GM10847 (cell line): ENCODE measurements around the gene TRAF5.

ENCODE experiments used
- POLR2A ChIP-seq: IDR thresholded peaks from 2 replicates; pipeline ENCODE4 v1.6.1; 2011; ENCODE audit not compliant: insufficient read length; ENCODE audit errors: extremely low read depth

Gene TRAF5

DNA sequence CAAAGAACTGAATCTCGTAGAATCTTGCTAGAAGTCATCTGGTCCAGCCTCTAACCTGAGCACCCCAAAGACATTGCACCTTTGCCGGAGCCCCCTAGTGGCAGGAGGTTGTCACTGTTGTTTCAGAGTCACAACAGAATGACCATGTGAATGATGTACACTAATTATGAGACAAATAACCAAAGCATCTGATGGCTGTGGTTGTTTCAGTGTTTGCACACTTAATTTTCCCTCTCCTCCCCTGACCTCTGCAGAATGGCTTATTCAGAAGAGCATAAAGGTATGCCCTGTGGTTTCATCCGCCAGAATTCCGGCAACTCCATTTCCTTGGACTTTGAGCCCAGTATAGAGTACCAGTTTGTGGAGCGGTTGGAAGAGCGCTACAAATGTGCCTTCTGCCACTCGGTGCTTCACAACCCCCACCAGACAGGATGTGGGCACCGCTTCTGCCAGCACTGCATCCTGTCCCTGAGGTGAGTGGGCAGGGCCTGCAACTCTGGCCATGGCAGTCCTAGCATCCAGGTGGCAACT lies 26.4 kb downstream of the TRAF5 start:
- TF ChIP-seq POLR2A, result no peak

DNA sequence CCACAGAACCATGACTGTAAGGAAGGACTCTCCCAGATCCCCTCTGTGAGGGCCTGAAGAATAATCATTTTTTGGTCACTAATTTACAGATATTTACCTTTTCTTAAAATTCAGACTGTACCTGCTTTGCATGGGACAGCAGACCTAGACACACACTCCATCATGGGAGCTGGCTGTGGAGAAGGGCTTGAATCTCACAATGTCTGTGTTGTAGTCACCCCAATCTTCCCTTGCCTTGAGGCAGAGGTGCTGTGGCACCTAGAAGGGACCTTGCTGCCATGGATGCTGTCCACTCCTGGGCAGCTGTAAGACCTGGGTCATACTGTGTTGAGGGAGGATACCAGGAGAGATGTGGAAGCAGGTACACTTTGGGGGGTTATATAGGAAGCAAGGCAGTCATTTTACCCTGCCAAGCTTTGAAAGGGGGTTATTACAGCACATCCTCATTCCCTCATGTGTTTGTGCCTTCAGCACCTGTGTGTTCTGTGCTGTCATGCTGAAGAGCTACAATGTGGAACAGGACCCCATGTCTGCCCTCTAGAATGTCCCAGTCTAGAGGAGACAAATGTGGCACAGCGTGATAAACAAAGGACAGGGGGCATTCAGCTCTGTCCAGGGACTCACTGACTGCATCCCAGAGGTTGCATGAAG lies 27.1 kb downstream of the TRAF5 start:
- TF ChIP-seq POLR2A, result no peak

DNA sequence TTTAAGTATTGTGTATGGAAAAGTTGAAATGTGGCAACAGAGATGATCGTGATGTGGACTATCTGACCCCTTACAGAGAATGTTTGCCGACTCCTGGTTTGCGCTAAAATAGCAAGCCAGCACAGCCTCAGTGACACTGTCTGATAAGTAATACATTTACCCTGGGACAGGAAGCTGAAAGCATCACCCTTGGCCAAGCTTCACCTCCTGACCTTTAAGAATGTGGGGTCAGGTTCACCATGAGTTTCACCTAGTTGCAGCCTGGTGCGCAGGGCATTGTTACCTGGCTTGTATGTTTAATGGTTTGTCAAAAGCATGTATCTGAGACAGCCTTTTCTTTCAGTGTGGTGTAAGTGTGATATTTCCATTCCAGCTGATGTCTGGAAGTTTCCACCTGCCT lies 29.2 kb downstream of the TRAF5 start:
- TF ChIP-seq POLR2A, result no peak

DNA sequence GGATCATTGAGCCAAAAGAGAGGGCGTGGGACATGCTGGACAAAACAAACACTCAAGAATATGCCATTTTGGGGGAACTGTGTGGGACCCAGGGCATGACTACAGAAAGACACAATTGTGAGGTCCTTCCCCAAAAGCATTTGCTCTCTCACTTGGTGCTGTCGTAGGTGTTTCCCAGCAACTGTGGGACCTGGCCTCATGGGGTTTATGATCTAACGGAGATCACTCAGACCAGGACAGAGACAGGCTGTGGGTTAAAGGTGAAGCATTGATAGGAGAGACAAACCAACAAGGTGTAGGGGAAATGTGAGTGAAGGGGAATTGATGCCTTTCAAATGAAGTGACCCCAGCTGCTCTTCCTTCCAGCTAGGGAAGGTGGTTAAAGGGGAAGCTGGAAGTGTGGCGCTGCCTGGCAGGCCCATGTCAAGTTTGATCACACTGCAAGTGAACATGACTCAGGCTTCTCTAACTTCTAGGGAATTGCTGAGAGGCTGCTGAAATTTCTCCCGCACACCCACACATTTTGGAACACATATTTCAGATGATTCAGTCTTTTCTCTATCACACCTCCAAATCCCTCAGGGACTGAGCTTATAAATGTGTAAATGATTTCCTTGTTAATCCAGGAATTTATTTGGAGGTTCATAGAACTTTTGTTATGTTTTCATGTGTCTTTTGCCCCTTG lies 30.2 kb downstream of the TRAF5 start:
- no peak for TF ChIP-seq POLR2A

DNA sequence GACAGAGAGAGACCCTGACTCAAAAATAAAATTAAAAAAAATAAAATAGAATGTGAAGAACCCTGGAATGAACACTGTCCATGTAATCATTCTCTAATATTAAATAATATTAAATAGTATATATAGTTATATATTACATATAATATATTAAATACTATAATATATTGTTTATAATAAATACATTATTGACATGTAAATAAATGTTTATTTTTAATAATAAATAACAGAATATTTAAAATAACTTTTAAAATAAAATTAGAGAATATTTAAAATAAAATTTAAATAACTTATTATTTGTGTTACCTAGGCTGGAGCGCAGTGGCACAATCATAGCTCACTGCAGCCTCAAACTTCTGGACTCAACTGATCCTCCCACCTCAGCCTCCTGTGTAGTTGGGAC lies 32.1 kb downstream of the TRAF5 start:
- TF ChIP-seq POLR2A, result no peak

DNA sequence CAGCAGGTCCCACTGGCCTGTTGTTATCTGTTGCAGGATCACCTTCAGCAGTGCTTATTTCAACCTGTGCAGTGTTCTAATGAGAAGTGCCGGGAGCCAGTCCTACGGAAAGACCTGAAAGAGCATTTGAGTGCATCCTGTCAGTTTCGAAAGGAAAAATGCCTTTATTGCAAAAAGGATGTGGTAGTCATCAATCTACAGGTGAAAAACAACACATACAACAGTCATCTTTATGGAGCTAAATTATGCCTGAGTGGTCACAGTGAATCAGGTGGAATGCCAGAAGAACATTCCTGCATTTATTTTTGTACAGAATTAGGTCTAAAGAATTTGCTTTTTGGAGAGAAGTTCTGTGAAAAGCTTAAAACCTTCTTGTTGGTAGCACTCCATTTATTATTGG lies 33.2 kb downstream of the TRAF5 start:
- no peak for TF ChIP-seq POLR2A

DNA sequence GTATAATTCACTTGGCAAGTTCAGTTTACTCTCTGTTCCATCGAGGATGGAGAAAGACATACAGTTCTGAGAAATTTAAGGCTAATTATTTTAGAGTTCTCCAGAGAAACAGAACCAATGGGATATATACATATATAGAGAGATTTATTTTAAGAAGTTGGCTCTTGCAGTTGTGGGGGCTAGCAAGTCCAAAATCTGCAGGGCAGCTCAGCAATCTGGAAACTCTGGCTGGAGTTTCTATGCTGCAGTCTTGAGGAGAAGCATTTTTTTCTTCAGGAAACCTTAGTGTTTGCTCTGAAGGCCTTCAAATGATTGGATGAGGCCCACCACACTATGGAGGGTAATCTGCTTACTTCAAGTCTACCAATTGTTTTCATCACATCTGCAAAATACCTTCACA lies 34.6 kb downstream of the TRAF5 start:
- no peak for TF ChIP-seq POLR2A

DNA sequence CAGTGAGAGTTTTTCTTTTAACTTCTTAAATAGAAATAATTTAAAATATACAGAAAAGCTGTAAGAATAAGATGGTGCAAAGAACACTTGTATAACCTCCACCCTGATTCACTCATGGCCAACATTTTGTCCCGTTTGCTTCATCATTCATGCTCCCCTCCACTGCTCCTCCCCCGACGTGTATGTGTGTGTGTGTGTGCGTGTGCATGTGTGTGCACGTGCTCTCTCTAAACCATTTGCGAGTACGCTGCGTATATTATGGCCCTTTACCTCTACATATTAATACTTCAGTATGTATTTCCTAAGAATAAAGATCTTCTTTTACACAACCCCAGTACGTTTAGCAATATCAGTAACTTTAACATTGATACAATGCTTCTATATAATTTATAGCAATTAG lies 43.0 kb downstream of the TRAF5 start:
- no peak for TF ChIP-seq POLR2A

DNA sequence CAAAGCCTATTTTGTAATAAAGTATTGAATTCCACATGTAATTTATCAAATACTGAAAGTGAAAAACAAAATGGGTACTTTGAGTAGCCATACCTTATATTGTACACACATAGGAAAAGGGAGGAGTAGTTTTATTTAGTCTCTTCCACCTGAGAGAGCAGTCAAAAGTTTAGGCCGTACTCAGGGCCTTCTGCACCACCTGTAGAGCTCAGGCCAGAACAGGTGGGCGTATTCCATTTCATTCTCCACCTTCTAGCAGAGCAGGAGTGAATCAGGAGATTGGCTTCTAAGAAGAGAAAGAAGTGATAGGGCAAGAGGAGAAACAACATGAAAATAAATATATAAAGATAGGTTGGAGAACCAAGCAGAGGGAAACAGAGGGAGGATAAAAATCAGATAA lies 44.0 kb downstream of the TRAF5 start:
- no peak for TF ChIP-seq POLR2A

DNA sequence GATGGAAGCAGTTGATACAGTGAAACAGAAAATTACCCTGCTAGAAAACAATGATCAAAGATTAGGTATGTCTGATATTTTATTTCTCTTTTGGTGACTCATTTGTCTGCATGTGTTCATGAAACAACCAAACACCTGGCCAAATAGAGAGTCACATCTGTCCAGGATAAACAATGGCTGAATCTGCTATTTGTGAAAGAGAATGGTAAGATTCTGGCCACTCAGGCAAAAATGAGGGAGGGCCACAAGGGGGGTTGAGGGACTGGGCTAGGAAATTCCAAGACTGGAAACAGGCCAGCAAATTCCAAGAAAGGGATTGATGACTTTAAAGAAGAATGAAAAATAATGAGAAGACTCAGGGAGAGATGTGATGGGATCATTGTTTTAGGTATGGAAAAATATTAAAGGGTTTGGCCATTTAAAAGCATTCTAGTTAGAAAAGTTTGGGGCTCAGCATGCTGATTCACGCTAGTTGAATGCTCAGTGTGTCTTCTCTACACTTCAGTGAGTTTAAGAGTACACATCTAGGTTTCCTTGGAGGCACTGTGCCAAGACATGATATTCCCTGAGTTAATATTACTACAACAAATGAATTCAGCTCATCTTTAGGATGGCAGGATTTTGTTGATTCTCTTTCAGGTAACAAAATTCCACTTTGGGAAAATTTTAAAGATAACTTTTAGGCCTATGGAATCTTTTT lies 44.9 kb downstream of the TRAF5 start:
- TF ChIP-seq POLR2A, result no peak

DNA sequence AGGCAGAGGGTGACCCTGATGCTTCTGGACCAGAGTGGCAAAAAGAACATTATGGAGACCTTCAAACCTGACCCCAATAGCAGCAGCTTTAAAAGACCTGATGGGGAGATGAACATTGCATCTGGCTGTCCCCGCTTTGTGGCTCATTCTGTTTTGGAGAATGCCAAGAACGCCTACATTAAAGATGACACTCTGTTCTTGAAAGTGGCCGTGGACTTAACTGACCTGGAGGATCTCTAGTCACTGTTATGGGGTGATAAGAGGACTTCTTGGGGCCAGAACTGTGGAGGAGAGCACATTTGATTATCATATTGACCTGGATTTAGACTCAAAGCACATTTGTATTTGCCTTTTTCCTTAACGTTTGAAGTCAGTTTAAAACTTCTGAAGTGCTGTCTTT lies 45.8 kb downstream of the TRAF5 start:
- TF ChIP-seq POLR2A, result no peak

DNA sequence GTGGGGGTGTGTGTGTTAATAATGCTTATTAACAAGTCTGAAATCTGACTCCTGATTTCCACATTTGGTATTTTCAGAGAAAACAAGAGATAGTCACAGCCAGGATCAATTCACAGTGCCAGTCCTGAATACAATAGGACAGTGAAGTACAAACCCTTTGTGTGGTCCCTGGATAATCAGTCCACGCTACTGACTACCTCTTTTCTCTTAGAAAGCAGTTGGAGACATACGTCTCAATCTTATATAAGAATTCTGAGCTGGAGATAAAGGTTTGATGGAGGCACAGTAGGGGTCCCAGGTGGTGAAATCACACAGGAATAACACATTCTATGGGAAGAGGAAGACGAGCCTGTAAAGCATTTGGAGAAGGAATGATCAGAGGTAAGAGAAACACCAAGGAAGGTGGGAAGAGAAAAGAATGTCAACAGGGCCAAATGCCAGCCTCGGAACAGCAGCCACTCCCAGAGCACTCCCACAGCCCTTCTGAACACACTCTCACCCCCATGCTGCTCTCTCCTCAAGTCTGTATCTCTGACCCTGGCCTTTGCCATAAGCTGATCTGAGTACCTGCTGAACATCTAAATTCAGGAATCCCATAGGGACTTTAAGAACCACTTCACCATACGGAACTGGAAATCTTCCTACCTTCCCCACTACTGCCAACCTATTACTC lies 48.6 kb downstream of the TRAF5 start:
- TF ChIP-seq POLR2A, result no peak

DNA sequence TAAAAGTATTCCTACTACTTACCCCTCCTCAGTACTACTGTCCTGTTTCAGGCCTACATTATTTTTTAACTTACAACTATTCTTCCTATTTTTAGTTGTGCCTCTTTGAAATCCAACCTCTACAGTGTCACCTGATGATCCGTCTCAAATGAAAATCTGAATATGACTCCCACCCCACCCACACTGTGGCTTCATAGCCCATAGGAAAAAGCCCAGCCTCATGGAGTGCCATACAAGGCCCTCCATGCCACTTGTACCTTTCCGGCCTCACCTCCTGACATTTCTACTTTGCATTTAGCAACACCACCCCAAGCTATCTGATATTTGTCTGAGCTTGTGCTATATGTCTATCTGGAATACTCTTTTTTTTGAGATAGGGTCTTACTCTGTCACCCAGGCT lies 49.3 kb downstream of the TRAF5 start:
- no peak for TF ChIP-seq POLR2A

DNA sequence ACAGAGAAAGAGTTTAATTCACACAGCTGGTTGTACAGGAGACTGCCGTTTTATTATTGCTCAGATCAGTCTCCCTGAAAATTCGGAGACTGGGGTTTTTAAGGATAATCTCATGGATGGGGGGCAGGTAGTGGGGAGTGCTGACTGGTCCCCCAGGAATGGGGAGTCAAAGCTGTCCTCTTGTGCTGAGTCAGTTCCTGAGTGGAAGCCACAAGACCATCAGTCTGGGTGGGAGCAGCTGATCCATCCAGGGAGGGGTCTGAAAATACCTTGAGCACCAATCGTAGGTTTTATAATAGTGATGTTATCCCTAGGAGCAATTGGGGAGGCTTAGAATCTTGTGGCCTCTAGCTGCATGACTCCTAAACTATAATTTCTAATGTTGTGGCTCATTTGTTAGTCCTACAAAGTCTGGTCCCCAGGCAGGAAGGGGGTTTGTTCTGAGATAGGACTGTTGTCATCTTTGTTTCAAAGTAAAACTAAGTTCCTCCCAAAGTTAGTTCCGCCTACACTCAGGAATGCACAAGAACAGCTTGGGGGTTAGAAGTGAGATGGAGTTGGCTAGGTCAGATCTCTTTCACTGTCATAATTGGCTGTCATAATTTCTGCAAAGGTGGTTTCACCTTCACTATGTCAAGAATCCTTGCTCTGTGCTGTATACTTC lies 50.3 kb downstream of the TRAF5 start:
- no peak for TF ChIP-seq POLR2A
